ENCODE data around the gene PCDHGB7. TPM values are rescaled to one million over a fixed set of nuclear protein-coding genes. Genes with fewer than 3 reads are reported as not detected.

The PCDHGB7 gene
- total RNA-seq, 1 donor from 2014 or later = 22.4 TPM

DNA sequence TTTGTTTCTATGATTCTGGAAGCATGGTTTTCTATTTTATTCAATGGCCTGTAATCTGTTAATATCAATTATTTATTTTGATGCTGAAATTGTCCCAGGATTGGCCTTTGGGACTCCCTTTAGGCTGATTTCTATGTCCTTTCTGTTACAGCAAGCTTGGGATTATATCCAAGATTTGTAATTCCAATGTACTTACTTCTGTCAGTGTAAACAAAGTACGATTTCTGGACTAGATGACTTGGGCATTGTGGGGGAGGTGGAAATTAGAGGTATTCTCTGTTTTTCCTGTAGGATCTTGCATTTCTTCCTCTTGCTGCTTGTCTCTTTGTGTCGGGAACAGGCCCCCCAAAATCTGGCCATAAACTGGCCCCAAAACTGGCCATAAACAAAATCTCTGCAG, 16.5 kb downstream of the PCDHGB7 start:
- Histone ChIP-seq H3K36me3 (ENCODE audit: insufficient read depth, low read length) (no peaks in the 10 kb centered on the region), H3K4me3 (ENCODE audit: insufficient read depth, low read depth, low read length) (no peak overlapping the region), H2AFZ (ENCODE audit: low read depth, low read length) (no peak overlapping the region), H3K79me2 (ENCODE audit: insufficient read depth, low read length) (peaks cover 12% of the 10 kb centered on the region), H3K27me3 (ENCODE audit: insufficient read depth, low read length) (no peaks in the 10 kb centered on the region), H3K27ac (ENCODE audit: low read depth, low read length) (no peak overlapping the region), H3K9me3 (ENCODE audit: insufficient read depth, low read depth, low read length) (peaks cover 20% of the 10 kb centered on the region), H3K4me2 (ENCODE audit: low read length) (no peak overlapping the region), H3K4me1 (ENCODE audit: insufficient read depth, low read length) (no peaks in the 10 kb centered on the region), H3K9ac (ENCODE audit: low read length) (no peak overlapping the region), H4K20me1 (ENCODE audit: insufficient read depth, low read length) (no peaks in the 10 kb centered on the region)
- FAIRE-seq = no peak
- Mint-ChIP-seq H3K36me3 (ENCODE audit: low read depth, unreplicated experiment) (peaks cover 33% of the 10 kb centered on the region), H3K4me3 (ENCODE audit: unreplicated experiment) (no peak overlapping the region), H3K4me1 (ENCODE audit: low read depth, unreplicated experiment) (no peaks in the 10 kb centered on the region), H3K27ac (ENCODE audit: unreplicated experiment) (no peak overlapping the region), H3K27me3 (ENCODE audit: low read depth, unreplicated experiment) (no peaks in the 10 kb centered on the region), H3K9me3 (ENCODE audit: unreplicated experiment) (peaks cover 20% of the 10 kb centered on the region)
- DNase-seq (ENCODE audit: low read depth) = no peak
- no peak for TF ChIP-seq EZH2 (IDR thresholded peaks at IDR 0.05; ENCODE audit: insufficient read depth, low read length)
- TF ChIP-seq, protein P1, sequence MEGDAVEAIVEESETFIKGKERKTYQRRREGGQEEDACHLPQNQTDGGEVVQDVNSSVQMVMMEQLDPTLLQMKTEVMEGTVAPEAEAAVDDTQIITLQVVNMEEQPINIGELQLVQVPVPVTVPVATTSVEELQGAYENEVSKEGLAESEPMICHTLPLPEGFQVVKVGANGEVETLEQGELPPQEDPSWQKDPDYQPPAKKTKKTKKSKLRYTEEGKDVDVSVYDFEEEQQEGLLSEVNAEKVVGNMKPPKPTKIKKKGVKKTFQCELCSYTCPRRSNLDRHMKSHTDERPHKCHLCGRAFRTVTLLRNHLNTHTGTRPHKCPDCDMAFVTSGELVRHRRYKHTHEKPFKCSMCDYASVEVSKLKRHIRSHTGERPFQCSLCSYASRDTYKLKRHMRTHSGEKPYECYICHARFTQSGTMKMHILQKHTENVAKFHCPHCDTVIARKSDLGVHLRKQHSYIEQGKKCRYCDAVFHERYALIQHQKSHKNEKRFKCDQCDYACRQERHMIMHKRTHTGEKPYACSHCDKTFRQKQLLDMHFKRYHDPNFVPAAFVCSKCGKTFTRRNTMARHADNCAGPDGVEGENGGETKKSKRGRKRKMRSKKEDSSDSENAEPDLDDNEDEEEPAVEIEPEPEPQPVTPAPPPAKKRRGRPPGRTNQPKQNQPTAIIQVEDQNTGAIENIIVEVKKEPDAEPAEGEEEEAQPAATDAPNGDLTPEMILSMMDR (IDR thresholded peaks at IDR 0.05; ENCODE audit: insufficient read depth, low read depth, low read length) = no peak

DNA sequence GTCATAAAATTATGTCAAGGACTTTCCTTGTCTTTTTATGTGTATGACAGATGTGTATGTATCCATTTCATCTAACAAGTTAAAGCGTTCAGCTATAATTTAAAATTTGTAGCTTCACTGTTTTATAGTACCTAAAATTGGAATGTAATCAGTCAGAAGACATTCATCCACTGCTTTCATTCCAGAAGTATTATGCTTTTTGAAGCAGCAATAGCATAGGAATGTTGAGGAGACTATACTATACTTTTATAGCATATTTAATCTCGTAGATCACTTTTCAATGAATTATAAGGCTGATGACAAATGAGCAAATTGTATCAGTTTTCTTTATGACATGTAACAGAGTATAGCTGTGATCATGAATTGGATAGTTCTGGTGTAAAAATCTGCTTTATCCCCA, 19.7 kb downstream of the PCDHGB7 start:
- H3K27ac Mint-ChIP-seq (ENCODE audit: unreplicated experiment) = no peak overlapping the region
- no peak overlapping the region for H3K4me3 Mint-ChIP-seq (ENCODE audit: unreplicated experiment)

More for the DNA sequence above, 19.7 kb downstream of the PCDHGB7 start:
- Mint-ChIP-seq H3K4me1 (ENCODE audit: low read depth, unreplicated experiment) (peaks cover 5% of the 10 kb centered on the region), H3K36me3 (ENCODE audit: low read depth, unreplicated experiment) (peaks cover 32% of the 10 kb centered on the region), H3K9me3 (ENCODE audit: unreplicated experiment) (peaks cover under 1% of the 10 kb centered on the region), H3K27me3 (ENCODE audit: low read depth, unreplicated experiment) (no peaks in the 10 kb centered on the region)
- DNase-seq (ENCODE audit: low read depth) (no peak), FAIRE-seq (peak; percentile 47)
- Histone ChIP-seq H4K20me1 (ENCODE audit: insufficient read depth, low read length) (peaks cover 1% of the 10 kb centered on the region), H2AFZ (ENCODE audit: low read depth, low read length) (no peak overlapping the region), H3K27ac (ENCODE audit: low read depth, low read length) (no peak overlapping the region), H3K79me2 (ENCODE audit: insufficient read depth, low read length) (peaks cover 12% of the 10 kb centered on the region), H3K9me3 (ENCODE audit: insufficient read depth, low read depth, low read length) (peaks cover 9% of the 10 kb centered on the region), H3K36me3 (ENCODE audit: insufficient read depth, low read length) (no peaks in the 10 kb centered on the region), H3K9ac (ENCODE audit: low read length) (no peak overlapping the region), H3K4me2 (ENCODE audit: low read length) (peak overlapping the region; percentile 0), H3K4me1 (ENCODE audit: insufficient read depth, low read length) (no peaks in the 10 kb centered on the region), H3K27me3 (ENCODE audit: insufficient read depth, low read length) (no peaks in the 10 kb centered on the region), H3K4me3 (ENCODE audit: insufficient read depth, low read depth, low read length) (no peak overlapping the region)
- TF ChIP-seq, protein P1 (IDR thresholded peaks at IDR 0.05; ENCODE audit: insufficient read depth, low read depth, low read length) = no peak
- no peak for TF ChIP-seq EZH2 (IDR thresholded peaks at IDR 0.05; ENCODE audit: insufficient read depth, low read length)

Data from astrocyte (in vitro differentiated cells and primary cell).